22Rv1 (cell line): ENCODE measurements around the gene PAXX.

ENCODE experiments used
- ZFX ChIP-seq: fragments of 450-650 bp; IDR thresholded peaks from 2 replicates; pipeline ENCODE4 v1.6.1; 2017; ENCODE audit warnings: antibody characterized with exemption, borderline replicate concordance
- TF ChIP-seq, protein P1 (sequence below): fragments of 450-650 bp; IDR thresholded peaks from 2 replicates; pipeline ENCODE4 v1.5.1; 2017; ENCODE audit warnings: mild to moderate bottlenecking

- TF ChIP-seq, protein P1, sequence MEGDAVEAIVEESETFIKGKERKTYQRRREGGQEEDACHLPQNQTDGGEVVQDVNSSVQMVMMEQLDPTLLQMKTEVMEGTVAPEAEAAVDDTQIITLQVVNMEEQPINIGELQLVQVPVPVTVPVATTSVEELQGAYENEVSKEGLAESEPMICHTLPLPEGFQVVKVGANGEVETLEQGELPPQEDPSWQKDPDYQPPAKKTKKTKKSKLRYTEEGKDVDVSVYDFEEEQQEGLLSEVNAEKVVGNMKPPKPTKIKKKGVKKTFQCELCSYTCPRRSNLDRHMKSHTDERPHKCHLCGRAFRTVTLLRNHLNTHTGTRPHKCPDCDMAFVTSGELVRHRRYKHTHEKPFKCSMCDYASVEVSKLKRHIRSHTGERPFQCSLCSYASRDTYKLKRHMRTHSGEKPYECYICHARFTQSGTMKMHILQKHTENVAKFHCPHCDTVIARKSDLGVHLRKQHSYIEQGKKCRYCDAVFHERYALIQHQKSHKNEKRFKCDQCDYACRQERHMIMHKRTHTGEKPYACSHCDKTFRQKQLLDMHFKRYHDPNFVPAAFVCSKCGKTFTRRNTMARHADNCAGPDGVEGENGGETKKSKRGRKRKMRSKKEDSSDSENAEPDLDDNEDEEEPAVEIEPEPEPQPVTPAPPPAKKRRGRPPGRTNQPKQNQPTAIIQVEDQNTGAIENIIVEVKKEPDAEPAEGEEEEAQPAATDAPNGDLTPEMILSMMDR = no peak
- no peak for TF ChIP-seq ZFX
These were observed 29.4 kb downstream of the PAXX start for GRCh38 chr9:137021568-137021978.
